ENCODE data around the gene RIPOR3.
A peak's percentile ranks its signal among the peaks of the same experiment; 100 is the strongest.

RIPOR3 gene

DNA sequence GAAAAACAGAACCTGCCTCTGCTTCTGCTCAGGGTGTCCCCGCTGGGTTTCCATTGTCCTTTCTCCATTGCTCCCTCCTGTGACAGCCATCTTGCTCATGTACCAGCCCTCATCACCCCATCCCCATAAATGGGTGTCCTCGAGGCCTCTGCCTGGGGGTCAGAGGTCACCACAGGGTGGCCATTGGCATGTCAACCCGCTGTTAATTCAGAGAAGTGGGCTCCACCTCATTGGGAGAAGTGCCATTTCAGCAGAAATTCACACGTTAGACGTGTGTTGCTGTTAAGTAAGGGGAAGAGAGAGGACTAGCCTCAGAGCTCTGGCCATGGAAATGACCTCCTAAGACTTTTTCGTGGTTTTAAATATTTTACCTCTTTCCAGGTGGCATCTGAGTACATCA lies 109.2 kb downstream of the RIPOR3 start:
- no peak for DNase-seq (ENCODE audit: low spot score)
- TF ChIP-seq, protein P1, sequence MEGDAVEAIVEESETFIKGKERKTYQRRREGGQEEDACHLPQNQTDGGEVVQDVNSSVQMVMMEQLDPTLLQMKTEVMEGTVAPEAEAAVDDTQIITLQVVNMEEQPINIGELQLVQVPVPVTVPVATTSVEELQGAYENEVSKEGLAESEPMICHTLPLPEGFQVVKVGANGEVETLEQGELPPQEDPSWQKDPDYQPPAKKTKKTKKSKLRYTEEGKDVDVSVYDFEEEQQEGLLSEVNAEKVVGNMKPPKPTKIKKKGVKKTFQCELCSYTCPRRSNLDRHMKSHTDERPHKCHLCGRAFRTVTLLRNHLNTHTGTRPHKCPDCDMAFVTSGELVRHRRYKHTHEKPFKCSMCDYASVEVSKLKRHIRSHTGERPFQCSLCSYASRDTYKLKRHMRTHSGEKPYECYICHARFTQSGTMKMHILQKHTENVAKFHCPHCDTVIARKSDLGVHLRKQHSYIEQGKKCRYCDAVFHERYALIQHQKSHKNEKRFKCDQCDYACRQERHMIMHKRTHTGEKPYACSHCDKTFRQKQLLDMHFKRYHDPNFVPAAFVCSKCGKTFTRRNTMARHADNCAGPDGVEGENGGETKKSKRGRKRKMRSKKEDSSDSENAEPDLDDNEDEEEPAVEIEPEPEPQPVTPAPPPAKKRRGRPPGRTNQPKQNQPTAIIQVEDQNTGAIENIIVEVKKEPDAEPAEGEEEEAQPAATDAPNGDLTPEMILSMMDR (IDR thresholded peaks at IDR 0.05; ENCODE audit: extremely low read depth, insufficient read depth, missing control alignments), result no peak
- in situ Hi-C loops (cut with MboI; ENCODE audit: low pct_unique_long_range_greater_than_20kb, low sequenced_read_pairs, unreplicated experiment), result no loop called here

DNA sequence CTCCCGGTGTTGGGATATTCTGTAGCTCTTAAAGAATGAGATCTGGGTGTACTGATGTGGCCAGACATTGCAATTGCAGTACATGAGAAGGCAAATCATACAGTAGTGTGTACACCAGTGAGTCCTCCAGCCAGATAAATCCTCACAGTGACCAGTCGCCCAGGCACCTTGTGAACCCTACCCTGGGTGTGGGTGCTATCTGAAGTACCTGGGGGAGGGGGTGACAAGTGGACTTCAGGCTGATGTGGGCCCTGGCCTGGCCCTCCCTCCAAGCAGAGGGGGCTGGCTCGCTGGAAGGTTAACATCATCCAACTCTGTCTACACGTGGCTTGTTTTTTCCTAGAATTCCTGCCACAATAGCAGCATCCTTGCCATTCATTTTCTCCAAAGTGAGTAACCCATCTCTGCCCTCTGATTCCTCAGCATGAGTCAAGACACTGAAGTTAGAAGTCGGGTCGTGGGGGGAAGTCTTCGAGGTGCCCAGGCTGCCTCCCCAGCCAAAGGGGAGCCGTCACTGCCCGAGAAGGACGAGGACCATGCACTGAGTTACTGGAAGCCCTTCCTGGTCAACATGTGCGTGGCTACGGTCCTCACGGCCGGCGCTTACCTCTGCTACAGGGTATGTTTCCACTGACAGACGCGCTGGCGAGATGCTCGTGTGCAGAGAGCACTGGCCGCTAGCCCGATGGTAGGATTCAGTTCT lies 110.3 kb downstream of the RIPOR3 start:
- TF ChIP-seq, protein P1 (IDR thresholded peaks at IDR 0.05; ENCODE audit: extremely low read depth, insufficient read depth, missing control alignments), result no peak
- in situ Hi-C loops (cut with MboI; ENCODE audit: low pct_unique_long_range_greater_than_20kb, low sequenced_read_pairs, unreplicated experiment), result no loop called here

DNA sequence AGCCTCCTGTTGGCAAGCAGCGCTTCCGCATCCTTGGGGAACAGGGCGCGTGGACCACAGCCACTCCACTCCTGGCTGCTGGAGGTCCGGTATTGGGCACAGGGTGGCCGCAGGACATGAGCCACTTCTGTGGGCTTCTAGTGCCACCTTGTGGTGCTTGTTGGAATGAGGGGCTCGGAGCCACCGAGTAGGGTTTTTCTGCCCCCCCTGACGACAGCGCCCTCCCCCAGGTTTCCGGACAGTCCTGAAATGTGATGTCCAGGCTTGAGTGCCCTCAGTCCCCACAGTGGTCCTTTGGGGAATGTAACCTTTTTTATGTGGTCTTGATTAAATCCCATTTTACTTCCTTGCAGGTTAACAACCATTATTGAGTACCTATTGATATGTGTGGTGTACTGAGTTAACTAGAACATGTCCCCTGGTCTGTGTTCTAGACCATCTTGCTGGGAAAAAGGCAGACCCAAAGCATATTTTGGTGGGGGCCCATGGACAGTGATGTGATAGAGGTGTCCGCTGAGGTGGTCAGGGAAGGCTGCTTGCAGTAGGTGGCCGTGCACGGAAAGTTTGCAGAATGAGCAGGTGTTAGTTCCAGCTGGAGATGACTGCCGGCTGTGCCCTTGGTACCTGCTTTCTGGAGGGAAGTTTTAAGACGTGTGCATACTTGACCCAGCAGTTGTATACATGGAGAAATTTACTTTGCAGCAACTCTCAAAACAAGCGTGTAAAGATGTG lies 111.2 kb downstream of the RIPOR3 start:
- TF ChIP-seq, protein P1 (IDR thresholded peaks at IDR 0.05; ENCODE audit: extremely low read depth, insufficient read depth, missing control alignments), result peak; percentile 73
- in situ Hi-C loops (cut with MboI; ENCODE audit: low pct_unique_long_range_greater_than_20kb, low sequenced_read_pairs, unreplicated experiment), result no loop called here
- peak; percentile 77 for DNase-seq (ENCODE audit: low spot score)

More for the DNA sequence above, 110.3 kb downstream of the RIPOR3 start:
- no peak for DNase-seq (ENCODE audit: low spot score)

DNA sequence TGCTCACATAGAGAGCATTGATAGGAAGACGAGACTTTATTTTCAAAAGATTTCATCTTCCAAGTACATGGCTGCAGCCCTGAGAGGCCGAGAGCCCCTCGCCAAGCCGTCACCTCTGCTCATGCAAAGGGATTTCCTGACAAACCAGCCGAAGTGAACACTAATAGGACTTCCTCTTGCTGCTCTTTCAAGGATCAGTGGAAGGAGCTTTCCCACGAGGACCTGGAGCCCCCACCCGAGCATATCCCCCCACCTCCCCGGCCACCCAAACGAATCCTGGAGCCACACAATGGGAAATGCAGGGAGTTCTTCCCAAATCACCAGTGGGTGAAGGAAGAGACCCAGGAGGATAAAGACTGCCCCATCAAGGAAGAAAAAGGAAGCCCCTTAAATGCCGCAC lies 111.8 kb downstream of the RIPOR3 start:
- in situ Hi-C loops (cut with MboI; ENCODE audit: low pct_unique_long_range_greater_than_20kb, low sequenced_read_pairs, unreplicated experiment), result loop anchor here (10.0 kb wide), 2 partner anchors 65 to 395 kb away; partner anchors contain the start of gene PTPN1
- TF ChIP-seq, protein P1 (IDR thresholded peaks at IDR 0.05; ENCODE audit: extremely low read depth, insufficient read depth, missing control alignments), result no peak

DNA sequence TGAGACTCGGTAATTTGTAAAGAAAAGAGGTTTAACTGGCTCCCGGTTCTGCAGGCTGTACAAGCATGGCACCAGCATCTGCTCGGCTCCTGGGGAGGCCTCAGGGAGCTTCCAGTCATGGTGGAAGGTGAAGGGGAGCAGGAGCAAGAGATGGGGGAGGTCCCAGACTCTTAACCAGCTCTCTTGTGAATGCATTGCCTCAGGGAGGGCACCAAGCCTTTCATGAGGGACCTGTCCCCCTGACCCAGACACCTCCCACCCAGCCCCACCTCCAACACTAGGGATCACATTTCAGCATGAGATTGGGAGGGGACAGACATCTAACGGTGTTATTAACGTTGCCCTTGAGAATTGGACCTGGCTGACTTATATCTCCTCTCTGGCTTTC lies 112.6 kb downstream of the RIPOR3 start:
- in situ Hi-C loops (cut with MboI; ENCODE audit: low pct_unique_long_range_greater_than_20kb, low sequenced_read_pairs, unreplicated experiment), result loop anchor here (10.0 kb wide), 2 partner anchors 64 to 394 kb away; partner anchors contain the start of gene PTPN1
- DNase-seq (ENCODE audit: low spot score), result no peak
- TF ChIP-seq, protein P1 (IDR thresholded peaks at IDR 0.05; ENCODE audit: extremely low read depth, insufficient read depth, missing control alignments), result no peak

More for the DNA sequence above, 111.8 kb downstream of the RIPOR3 start:
- no peak for DNase-seq (ENCODE audit: low spot score)

DNA sequence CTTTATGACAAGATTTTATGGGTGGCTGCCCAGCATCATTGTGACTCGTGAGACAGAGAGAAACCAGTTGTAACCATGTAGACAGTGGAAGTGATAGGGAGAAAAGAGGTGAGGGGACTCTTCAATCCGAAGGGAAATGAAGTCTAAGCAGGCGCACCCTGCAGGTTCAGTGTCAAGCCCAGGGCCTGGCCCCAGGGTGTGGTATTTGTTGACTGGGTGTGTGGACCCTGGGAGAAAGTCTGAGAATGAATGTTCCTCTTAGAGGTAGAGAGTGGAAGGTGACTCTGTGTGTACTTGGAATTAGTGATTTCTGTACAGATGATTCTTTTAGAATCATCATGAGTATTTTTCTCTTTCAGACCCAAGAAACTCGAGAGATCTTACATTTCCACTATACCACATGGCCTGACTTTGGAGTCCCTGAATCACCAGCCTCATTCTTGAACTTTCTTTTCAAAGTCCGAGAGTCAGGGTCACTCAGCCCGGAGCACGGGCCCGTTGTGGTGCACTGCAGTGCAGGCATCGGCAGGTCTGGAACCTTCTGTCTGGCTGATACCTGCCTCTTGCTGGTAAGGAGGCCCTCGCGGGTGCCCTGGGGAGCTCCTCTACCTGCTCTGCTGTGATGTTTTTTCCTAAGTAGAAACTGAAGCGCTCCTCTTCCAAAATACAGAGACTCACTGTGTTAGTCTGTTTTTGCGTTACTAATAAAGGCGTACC lies 113.1 kb downstream of the RIPOR3 start:
- TF ChIP-seq, protein P1 (IDR thresholded peaks at IDR 0.05; ENCODE audit: extremely low read depth, insufficient read depth, missing control alignments), result no peak
- DNase-seq (ENCODE audit: low spot score), result no peak
- in situ Hi-C loops (cut with MboI; ENCODE audit: low pct_unique_long_range_greater_than_20kb, low sequenced_read_pairs, unreplicated experiment), result loop anchor here (10.0 kb wide), 2 partner anchors 63 to 393 kb away; partner anchors contain the start of gene PTPN1

Data from GM13977 (cell line).